Keratinocyte (primary cell): Measurements from ENCODE around the gene VAV2.

Experiments
- CTCF ChIP-seq, 3 experiments: IDR thresholded peaks in 1 of 3; conservative IDR thresholded peaks in 1 of 3; optimal IDR thresholded peaks in 1 of 3; 2 replicates in 2 of 3; 3 replicates in 1 of 3; pipeline versions ENCODE3 to v1.5.1; 2011; ENCODE audit warnings: low read length in 3 of 3, mild to moderate bottlenecking in 3 of 3, moderate library complexity in 2 of 3, control low read depth in 1 of 3, inconsistent platforms in 1 of 3; ENCODE audit not compliant: insufficient read depth in 2 of 3; ENCODE audit errors: extremely low read depth in 1 of 3
- EZH2 ChIP-seq: IDR thresholded peaks from one replicate; pipeline ENCODE4 v1.6.1; 2012; ENCODE audit warnings: inconsistent platforms, mild to moderate bottlenecking, low read length, moderate library complexity

GRCh38 chr9:133826289-133827085 lies 165.6 kb downstream of the VAV2 start:
- no peak for TF ChIP-seq CTCF (optimal IDR thresholded peaks at IDR 0.05 in 1 of 3, IDR thresholded peaks at IDR 0.05 in 1 of 3, conservative IDR thresholded peaks at IDR 0.05 in 1 of 3; ENCODE audit: extremely low read depth in 1 of 3, insufficient read depth in 2 of 3, low read length in 3 of 3)
- no peak for TF ChIP-seq EZH2
